H7 (cell line): ENCODE results near the gene DAB2IP. TPM values are rescaled to one million over a fixed set of nuclear protein-coding genes. Genes with fewer than 3 reads are reported as not detected.
A peak's percentile ranks its signal among the peaks of the same experiment; 100 is the strongest.

Experiments used
- DNase-seq: peaks from one replicate; pipeline ENCODE4 v3.0.0; 2012
- H3K27me3 ChIP-seq: 2 replicates; pipeline ENCODE4 v1.6.0; 2011; ENCODE audit warnings: mild to moderate bottlenecking, low read length; ENCODE audit not compliant: control insufficient read depth, insufficient read depth
- H3K36me3 ChIP-seq: replicated peaks from 2 replicates; pipeline ENCODE4 v1.5.1; 2011; ENCODE audit warnings: low read length; ENCODE audit not compliant: control insufficient read depth, insufficient read depth
- H3K4me3 ChIP-seq: 2 replicates; pipeline ENCODE4 v1.5.1; 2011; ENCODE audit warnings: low read depth, mild to moderate bottlenecking, control low read depth, low read length, moderate library complexity; ENCODE audit not compliant: insufficient read depth
- total RNA-seq: library from RNA; depleted of rRNA; stranded (reverse); fragments of >200 nt; shearing (Covaris generic); gene quantifications from 2 replicates; pipeline ENCODE4 v1.2.3, GENCODE V29; 2014

The DAB2IP gene
- total RNA-seq, 1 experiment from 2014 or later = 24.1 TPM

DNA sequence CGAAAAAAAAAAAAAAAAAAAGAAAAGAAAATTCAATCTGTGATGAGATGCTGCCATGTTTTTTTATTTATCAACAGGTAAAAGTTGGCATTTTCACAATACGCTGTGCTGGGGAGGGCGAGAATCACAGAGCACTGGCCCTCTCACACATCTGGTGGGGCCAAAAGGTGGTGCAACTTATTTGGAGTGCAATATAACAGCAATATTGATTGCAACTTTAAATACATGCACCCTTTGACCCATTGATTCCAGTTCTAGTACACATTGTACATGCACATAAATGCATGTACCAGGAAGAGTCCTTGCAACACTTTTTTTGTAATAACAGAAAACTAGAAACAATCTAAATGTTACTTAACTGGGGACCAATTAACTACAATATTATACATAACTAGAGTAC is 159.1 kb downstream of the DAB2IP start:
- no peak for DNase-seq
- Histone ChIP-seq H3K36me3 (no peaks in the 10 kb centered on the region), H3K27me3 (no peaks in the 10 kb centered on the region), H3K4me3 (no peak overlapping the region)

DNA sequence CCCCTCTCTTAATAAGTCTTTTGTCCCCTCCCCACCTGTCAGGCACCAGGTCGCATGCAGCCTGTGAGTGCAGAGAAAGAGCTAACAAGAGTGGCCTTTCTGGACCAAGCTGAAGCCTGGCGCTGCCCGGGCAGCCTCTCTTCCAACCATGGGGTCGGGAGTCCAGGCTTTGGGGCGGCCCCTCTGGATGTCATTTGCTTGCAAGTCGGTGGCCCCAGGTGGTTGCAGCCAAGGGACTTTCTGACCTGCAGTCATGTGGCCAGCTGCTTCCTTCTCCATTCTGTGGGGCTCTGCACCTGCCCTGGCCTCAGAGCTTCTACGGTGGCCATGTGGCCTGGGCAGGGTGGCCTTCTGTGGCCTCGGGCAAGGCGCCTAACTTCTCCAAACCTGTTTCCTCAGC is 159.7 kb downstream of the DAB2IP start:
- DNase-seq = peak; percentile 28
- Histone ChIP-seq H3K36me3 (no peaks in the 10 kb centered on the region), H3K27me3 (no peaks in the 10 kb centered on the region), H3K4me3 (no peak overlapping the region)

DNA sequence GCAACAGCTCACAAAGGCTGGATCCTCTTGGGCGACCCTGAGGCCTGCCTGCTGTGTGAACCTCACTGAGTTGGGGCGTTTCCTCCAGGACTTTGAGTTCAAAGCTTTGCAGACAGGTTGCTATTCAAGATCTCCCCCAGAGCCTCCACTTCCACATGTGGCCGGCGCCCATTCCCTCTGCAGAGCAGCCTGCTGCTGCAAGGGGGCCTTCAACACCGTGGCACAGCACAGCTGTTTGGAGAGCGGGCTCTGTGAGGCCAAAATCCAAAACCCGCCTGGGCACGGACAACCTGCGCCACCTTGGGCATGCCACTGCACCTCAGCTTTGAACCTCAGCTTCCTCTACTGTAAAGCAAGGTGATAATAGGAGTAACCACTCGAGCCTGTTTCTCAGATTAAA is 160.3 kb downstream of the DAB2IP start:
- H3K4me3 ChIP-seq = no peak overlapping the region
- H3K27me3 ChIP-seq = no peaks in the 10 kb centered on the region
- DNase-seq = peak; percentile 41
- no peaks in the 10 kb centered on the region for H3K36me3 ChIP-seq

DNA sequence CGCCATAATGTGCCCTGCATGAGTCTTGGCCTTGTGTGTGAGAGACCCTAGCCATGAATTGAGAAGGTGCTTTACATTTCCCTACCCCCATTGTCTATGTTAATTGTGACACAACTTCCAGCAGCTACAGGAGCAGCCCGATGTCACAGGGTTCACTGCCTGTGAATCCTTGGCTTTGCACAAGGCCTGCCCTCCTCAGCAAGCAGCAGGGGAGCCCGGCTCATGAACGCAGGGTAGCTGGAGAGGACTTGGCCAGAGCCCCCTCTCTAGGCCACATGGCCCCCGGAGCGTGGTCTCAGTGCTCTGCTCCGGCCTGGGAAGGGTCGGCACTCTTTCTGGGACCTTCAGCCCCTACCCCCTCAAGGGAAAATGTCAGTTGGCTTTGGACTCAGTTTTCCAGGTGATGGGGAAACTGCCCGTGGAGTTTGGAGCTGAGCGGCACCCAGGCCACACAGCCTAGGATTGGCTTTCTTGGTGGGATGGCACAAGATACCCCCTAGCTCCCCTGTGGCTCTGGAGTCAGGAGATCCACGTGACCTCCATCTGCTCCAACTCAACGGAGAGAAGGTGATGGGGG is 160.8 kb downstream of the DAB2IP start:
- no peak overlapping the region for H3K4me3 ChIP-seq
- H3K27me3 ChIP-seq = no peaks in the 10 kb centered on the region
- H3K36me3 ChIP-seq = no peaks in the 10 kb centered on the region
- peak; percentile 59 for DNase-seq

DNA sequence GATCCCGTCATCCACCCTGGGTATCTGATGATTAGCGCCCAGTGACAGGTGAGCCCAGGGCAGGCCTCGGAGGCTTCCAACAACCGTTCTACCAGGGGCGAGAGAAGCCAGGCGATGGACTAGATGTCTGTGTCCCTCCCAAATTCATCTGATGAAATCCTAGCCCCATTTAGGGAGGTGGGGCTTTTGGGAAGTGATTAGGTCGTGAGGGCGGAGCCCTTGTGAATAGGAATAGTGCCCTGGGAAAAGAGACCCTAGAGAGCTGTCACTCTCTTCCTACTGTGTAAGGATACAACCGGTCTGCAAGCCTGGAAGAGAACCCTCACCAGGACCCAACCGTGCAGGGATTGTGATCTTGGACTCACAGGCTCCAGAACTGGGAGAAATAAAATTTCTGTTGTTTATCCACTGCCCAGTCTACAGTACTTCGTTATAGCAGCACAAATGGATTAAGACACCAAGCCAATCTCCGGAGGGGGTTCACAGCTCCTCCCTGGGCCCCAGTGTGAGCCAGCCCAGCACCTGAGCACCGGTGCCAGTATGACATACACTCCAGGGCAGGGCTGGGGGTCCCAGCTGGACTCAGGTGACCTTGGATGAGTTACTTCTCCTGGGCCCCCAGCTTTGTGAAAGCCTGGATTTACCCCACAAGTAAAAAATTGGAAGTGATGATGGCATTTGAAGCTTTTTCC is 162.2 kb downstream of the DAB2IP start:
- H3K36me3 ChIP-seq = no peaks in the 10 kb centered on the region
- H3K27me3 ChIP-seq = peaks cover 3% of the 10 kb centered on the region; the same call in 1 of the 2 replicates
- H3K4me3 ChIP-seq = no peak overlapping the region
- DNase-seq = peak; percentile 53

DNA sequence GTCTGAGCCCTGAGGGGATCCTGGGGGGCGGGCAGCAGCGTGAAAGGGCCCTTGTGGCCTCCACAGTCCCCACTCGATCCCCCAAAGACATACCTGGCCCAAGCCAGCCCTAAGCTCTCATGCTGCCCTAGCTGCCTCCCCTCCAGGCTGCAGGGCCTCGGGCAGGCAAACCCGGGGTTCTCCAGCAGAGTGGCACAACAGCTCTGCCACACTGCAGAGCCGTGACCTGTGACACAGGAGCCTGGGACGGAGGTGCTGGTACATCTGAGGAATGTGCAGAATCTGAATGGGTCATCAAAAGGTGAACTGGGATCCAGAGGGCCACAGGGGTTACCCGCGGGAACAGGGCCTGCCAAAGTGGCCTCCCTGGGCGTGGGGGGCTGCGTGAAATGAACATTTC is 163.2 kb downstream of the DAB2IP start:
- Histone ChIP-seq H3K4me3 (no peak overlapping the region), H3K27me3 (peaks cover 5% of the 10 kb centered on the region; the same call in 1 of the 2 replicates), H3K36me3 (no peaks in the 10 kb centered on the region)
- peak; percentile 36 for DNase-seq

DNA sequence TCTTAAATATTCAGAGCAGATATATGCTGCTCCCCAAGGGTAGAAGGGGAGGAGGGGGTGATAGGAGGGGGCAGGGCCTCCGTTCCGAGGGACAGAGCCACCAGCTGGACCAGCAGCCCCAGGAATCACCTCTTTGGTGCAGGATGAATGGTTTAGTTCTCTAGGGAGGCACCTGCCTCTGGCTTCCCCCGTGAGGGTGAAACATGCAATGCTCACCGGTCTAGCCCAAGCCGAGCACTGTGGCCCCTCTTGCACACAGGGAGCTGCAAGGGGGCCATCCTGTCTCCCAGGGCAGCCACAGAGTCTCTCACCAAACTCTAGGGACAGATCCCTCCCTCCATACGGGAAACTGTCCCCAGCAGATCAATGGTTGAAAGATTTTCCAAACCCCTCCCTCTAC is 163.7 kb downstream of the DAB2IP start:
- no peak overlapping the region for H3K4me3 ChIP-seq
- peaks cover 5% of the 10 kb centered on the region; the same call in 1 of the 2 replicates for H3K27me3 ChIP-seq
- DNase-seq = peak; percentile 50
- no peaks in the 10 kb centered on the region for H3K36me3 ChIP-seq

DNA sequence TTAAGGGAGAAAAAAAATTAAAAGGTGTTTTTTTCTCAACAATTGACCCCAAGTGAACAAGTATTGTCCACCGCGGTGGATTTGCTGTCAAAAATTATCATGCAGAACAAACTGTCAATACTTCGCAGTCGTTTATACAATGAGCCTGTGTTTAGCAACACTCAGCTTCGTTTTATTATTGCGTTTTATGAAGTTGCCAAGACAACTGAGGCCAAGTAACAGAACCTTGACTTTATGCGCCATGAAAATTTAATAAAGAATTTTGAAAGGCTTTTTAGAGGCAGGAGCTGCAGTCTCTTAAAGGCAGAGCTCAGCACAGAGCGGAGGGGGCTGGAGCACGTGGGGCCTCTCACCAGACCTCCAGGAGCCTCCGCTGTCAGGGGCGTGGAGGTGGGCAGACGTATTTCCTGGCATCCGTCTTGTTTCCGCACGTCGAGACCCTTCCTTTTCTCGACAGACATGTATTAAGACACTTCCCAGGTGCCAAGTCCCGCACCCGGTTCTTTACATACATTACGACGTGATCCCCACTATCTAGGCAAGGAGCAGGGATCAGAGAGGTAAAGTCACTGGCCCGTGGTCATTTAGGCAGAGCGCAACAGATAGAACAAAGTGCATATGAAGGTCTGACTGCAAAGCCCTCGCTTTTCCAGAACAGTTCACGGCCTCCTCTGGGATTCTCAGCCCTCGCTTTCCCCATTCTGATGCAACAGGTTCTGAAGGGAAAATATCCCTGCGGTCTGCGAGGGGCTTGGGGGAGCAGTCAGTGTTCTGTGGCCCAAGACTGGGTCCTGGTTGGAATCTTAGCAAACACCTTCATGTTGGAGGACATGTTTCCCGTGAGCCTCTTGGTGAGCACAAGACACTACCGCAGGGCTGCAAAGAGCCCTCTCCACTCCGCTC is 164.4 kb downstream of the DAB2IP start:
- Histone ChIP-seq H3K4me3 (no peak overlapping the region), H3K36me3 (no peaks in the 10 kb centered on the region), H3K27me3 (peaks cover 5% of the 10 kb centered on the region; the same call in 1 of the 2 replicates)
- DNase-seq = no peak

DNA sequence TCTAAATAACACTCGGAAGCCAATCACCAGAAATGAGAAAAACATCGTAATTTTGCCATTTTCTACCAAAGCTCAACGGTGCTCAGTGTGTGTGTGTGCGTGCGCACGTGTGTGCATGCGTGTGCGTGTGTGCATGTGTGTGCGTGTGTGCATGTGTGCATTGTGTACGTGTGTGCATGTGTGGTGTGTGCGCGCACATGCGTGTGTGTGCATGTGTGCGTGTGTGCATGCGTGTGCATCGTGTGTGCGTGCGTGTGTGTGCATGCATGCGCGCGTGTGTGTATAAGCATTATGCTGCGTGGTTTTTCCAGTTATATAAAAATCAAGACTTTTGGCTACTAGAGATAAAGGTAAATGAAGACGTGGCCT is 165.0 kb downstream of the DAB2IP start:
- H3K36me3 ChIP-seq = no peaks in the 10 kb centered on the region
- peaks cover 5% of the 10 kb centered on the region; the same call in 1 of the 2 replicates for H3K27me3 ChIP-seq
- DNase-seq = no peak
- no peak overlapping the region for H3K4me3 ChIP-seq

DNA sequence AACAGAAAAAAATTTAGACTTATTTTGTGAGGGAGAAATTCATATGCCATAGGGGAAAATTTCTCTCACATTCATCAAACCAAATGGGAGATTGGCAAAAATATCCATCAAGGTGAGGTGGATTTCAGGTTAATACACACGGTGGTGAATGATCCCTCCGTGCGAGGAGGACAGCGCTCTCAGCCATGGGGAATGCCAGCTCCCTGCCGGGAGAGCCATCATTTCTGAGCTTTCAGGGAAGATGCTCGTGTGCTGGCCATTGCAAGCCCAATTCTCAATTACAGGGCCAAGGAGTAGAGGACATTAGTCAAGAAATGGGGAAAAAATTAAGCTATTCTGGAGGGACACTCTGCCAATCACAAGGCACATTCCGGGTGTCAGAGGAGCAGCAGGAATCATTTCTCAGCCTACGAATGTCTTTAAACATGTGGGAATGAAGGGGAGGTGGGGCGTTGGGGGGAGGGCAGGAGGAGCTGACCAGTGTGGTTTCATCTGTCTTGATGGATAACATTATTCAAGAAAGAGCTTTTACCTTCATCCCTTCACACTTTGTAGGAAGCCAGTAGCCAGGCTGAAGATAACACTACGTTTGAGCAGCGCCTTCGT is 165.5 kb downstream of the DAB2IP start:
- H3K27me3 ChIP-seq = peaks cover 5% of the 10 kb centered on the region; the same call in 1 of the 2 replicates
- H3K4me3 ChIP-seq = no peak overlapping the region
- DNase-seq = peak; percentile 64
- H3K36me3 ChIP-seq = no peaks in the 10 kb centered on the region

DNA sequence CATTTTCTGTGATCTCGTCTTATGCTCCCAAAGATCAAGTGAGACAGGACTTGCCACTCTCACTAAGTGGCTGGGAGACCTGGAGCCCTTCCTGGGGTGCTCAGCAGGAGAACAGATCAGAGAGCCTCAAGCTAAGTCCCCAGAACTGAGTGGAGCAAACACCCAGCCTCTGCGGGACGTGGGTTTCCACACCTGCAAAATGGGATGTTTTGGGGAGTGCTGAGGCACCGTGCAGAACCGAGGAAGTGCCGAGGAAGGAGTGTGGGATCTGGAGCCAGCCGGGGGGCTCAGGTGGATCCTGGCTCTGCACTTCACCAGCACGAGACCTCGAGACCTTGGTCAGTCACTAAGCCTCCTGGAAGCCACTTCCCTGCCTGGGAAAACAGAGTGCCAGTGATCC is 166.0 kb downstream of the DAB2IP start:
- DNase-seq = no peak
- Histone ChIP-seq H3K27me3 (peaks cover 5% of the 10 kb centered on the region; the same call in 1 of the 2 replicates), H3K36me3 (no peaks in the 10 kb centered on the region), H3K4me3 (no peak overlapping the region)

DNA sequence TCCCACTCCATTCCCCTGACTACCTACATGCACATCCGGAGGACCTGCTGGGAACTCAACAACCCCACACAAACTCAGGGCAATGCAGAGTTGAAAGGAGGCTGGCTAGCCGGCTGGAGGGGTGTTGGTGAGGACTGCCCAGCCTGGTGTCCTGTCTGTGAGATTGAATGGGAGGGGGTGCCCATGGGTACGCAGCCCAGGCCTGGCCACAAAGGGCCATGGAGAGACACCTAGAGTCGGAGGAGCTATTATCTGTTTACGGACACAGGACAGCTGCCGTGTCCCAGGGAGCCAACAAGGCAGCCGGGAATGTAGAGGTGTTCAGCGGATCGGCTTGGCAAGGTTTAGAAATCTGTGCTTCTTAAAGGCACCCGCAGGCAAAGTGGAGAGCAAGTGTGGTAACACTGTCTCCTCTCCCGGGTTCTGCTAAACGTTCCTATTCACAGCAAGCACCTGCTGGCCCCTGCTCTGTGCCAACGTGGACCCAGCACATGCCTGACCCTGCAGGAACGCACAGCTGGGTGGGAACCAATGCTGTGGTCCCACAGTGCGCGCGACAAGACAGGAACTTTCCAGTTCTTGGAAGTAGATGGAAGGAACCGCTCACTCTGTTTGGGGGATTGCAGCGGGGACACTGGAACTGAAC is 166.7 kb downstream of the DAB2IP start:
- H3K27me3 ChIP-seq = peaks cover 5% of the 10 kb centered on the region; the same call in 1 of the 2 replicates
- peak; percentile 38 for DNase-seq
- no peaks in the 10 kb centered on the region for H3K36me3 ChIP-seq

DNA sequence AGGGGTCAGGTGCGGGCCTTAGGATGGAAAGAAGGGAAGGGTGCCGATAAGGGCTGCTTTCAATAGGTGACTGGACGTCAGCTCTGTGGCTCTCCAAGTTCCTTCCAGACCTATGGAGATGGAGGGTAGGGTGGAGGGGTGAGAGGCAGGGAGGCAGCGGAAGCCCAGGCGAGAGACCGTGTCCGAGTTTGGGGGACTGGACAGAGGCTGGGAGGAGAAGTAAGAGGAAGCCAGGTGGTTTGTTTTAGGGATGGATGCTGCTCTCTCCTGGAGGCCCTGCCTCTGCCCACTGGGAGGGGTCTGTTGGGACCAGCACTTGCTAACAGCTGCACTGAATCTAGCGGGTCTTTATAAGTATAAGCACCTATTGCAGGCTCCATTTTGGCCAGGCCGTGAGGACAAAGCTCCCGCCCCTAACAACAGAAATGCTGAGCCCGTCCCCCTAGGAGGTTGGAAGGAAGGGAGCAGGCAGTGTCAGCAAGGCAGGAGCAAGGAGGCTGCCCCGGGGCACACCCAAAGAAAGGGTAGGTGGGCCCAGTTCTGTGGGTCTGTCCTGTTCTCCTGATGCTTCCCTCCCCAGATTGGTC is 167.5 kb downstream of the DAB2IP start:
- no peak overlapping the region for H3K4me3 ChIP-seq
- no peaks in the 10 kb centered on the region for H3K36me3 ChIP-seq
- peaks cover 5% of the 10 kb centered on the region; the same call in 1 of the 2 replicates for H3K27me3 ChIP-seq
- DNase-seq = peak; percentile 57

More for the DNA sequence above, 166.7 kb downstream of the DAB2IP start:
- H3K4me3 ChIP-seq = no peak overlapping the region
